ENCODE measurements around the gene BBS1.

The BBS1 gene

DNA sequence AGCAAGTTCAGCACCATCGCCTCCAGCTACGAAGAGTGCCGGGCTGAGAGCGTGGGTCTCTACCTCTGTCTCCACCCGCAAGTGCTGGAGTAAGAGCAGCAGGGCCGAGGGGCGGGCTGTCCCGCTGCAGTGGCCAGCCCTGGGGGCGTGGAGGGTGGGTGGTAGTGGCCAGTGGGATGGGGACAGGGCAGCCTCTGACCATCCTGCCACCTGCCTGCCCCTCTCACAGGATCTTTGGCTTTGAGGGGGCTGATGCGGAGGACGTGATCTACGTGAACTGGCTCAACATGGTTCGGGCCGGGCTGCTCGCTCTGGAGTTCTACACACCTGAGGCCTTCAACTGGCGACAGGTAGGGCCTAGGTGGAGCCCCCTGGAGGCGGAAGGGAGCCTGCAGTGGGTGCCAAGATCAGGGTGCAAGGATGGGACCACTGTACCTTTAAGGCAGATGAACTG, 15.0 kb upstream of the BBS1 start:
- TF ChIP-seq, protein P1, sequence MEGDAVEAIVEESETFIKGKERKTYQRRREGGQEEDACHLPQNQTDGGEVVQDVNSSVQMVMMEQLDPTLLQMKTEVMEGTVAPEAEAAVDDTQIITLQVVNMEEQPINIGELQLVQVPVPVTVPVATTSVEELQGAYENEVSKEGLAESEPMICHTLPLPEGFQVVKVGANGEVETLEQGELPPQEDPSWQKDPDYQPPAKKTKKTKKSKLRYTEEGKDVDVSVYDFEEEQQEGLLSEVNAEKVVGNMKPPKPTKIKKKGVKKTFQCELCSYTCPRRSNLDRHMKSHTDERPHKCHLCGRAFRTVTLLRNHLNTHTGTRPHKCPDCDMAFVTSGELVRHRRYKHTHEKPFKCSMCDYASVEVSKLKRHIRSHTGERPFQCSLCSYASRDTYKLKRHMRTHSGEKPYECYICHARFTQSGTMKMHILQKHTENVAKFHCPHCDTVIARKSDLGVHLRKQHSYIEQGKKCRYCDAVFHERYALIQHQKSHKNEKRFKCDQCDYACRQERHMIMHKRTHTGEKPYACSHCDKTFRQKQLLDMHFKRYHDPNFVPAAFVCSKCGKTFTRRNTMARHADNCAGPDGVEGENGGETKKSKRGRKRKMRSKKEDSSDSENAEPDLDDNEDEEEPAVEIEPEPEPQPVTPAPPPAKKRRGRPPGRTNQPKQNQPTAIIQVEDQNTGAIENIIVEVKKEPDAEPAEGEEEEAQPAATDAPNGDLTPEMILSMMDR (IDR thresholded peaks at IDR 0.05), result no peak
- Histone ChIP-seq H3K4me2 (ENCODE audit: low read length) (no peak overlapping the region), H3K27ac (no peak overlapping the region), H3K79me2 (no peaks in the 10 kb centered on the region), H2AFZ (no peak overlapping the region), H3K9ac (no peak overlapping the region), H3K27me3 (ENCODE audit: control insufficient read depth, insufficient read depth, low read length) (no peaks in the 10 kb centered on the region), H3K9me3 (ENCODE audit: control insufficient read depth, low read length) (no peaks in the 10 kb centered on the region), H3K4me3 (ENCODE audit: low read depth, low read length) (no peak overlapping the region), H3K36me3 (ENCODE audit: control insufficient read depth, insufficient read depth, low read length) (no peaks in the 10 kb centered on the region), H3K4me1 (no peaks in the 10 kb centered on the region)

DNA sequence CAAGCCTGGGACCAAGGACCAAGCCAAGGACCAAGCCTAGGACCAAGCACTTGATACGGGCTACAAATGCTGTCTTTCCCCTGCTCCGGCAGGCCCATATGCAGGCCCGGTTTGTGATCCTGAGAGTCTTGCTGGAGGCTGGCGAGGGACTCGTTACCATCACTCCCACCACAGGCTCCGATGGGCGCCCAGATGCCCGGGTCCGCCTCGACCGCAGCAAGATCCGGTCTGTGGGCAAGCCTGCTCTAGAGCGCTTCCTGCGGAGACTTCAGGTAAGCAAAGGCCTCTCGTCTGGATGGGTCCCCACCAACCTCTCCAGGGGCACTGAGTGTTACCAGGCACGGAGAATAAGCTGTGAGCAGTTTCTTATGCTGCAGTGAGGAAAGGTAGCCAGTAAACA, 13.2 kb upstream of the BBS1 start:
- Histone ChIP-seq H3K4me3 (ENCODE audit: low read depth, low read length) (no peak overlapping the region), H3K27me3 (ENCODE audit: control insufficient read depth, insufficient read depth, low read length) (no peaks in the 10 kb centered on the region), H3K27ac (no peak overlapping the region), H3K9ac (no peak overlapping the region), H2AFZ (no peak overlapping the region), H3K4me2 (ENCODE audit: low read length) (no peak overlapping the region), H3K4me1 (no peaks in the 10 kb centered on the region), H3K36me3 (ENCODE audit: control insufficient read depth, insufficient read depth, low read length) (no peaks in the 10 kb centered on the region), H3K79me2 (no peaks in the 10 kb centered on the region), H3K9me3 (ENCODE audit: control insufficient read depth, low read length) (no peaks in the 10 kb centered on the region)
- TF ChIP-seq, protein P1 (IDR thresholded peaks at IDR 0.05), result no peak

DNA sequence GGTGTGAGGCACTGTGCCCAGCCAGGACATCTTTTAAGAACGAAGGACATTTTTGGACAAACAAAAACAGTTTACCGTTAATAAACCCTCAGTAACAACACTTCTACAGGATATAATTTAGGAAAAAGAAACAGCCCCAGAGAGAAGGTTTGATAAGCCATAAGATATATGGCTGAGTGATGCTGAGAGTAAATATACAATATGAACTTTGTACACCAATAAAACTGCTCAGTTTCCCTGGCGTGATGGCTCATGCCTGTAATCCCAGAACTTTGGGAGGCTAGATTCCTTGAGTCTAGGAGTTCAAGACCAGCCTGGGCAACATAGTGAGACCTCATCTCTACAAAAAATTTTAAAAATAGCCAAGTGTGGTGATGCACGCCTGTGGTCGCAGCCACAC, 11.9 kb upstream of the BBS1 start:
- Histone ChIP-seq H3K36me3 (ENCODE audit: control insufficient read depth, insufficient read depth, low read length) (no peaks in the 10 kb centered on the region), H3K79me2 (no peaks in the 10 kb centered on the region), H3K27ac (no peak overlapping the region), H3K4me3 (ENCODE audit: low read depth, low read length) (no peak overlapping the region), H3K9me3 (ENCODE audit: control insufficient read depth, low read length) (no peaks in the 10 kb centered on the region), H2AFZ (no peak overlapping the region), H3K4me1 (no peaks in the 10 kb centered on the region), H3K27me3 (ENCODE audit: control insufficient read depth, insufficient read depth, low read length) (no peaks in the 10 kb centered on the region), H3K9ac (no peak overlapping the region), H3K4me2 (ENCODE audit: low read length) (no peak overlapping the region)
- TF ChIP-seq, protein P1 (IDR thresholded peaks at IDR 0.05), result no peak

- H3K9ac ChIP-seq, result no peak overlapping the region
- no peaks in the 10 kb centered on the region for H3K36me3 ChIP-seq (ENCODE audit: control insufficient read depth, insufficient read depth, low read length)
- H3K9me3 ChIP-seq (ENCODE audit: control insufficient read depth, low read length), result no peaks in the 10 kb centered on the region
These were observed 5.1 kb upstream of the BBS1 start for GRCh38 chr11:66505276-66505816.

More at GRCh38 chr11:66505276-66505816, 5.1 kb upstream of the BBS1 start:
- Histone ChIP-seq H3K4me2 (ENCODE audit: low read length) (no peak overlapping the region), H3K4me1 (no peaks in the 10 kb centered on the region), H2AFZ (no peak overlapping the region), H3K4me3 (ENCODE audit: low read depth, low read length) (no peak overlapping the region), H3K79me2 (peaks cover 3% of the 10 kb centered on the region), H3K27me3 (ENCODE audit: control insufficient read depth, insufficient read depth, low read length) (no peaks in the 10 kb centered on the region), H3K27ac (no peak overlapping the region)
- TF ChIP-seq, protein P1 (IDR thresholded peaks at IDR 0.05), result no peak
